NCI-H2196 treated with DMSO at 0.1 percent for 48 hours (cell line): Measurements from ENCODE around the gene RNASE12.
"Not testable (repeated sequence)": the region's sequence is repeated elsewhere in the genome, so short reads cannot be mapped to it uniquely, and the experiment has no call there.

Experiments
- DNase-seq: peaks from one replicate; lab custom pipeline; 2025; ENCODE audit not compliant: unreplicated experiment; lab: John Stamatoyannopoulos, UW

Gene RNASE12

GRCh38 chr14:20591235-20591634 lies at the start of gene RNASE12:
RNASE12 (minus strand) TSS chr14:20591376; CDS start chr14:20590723, 653 bp downstream.
- no peak for DNase-seq

- no peak for DNase-seq
Measured at GRCh38 chr14:20632831-20633691, 41.9 kb upstream of the RNASE12 start.

- no peak for DNase-seq
Measured at GRCh38 chr14:20632448-20632830, 41.3 kb upstream of the RNASE12 start.

- no peak for DNase-seq
Measured at GRCh38 chr14:20631880-20632389, 40.8 kb upstream of the RNASE12 start.

- no peak for DNase-seq
Measured at GRCh38 chr14:20631023-20631879, 40.1 kb upstream of the RNASE12 start.

GRCh38 chr14:20630340-20631022 lies 39.3 kb upstream of the RNASE12 start:
- no peak for DNase-seq

GRCh38 chr14:20628063-20628854 lies 37.1 kb upstream of the RNASE12 start:
- DNase-seq: no peak

- DNase-seq: no peak
Measured at GRCh38 chr14:20627346-20628027, 36.3 kb upstream of the RNASE12 start.

GRCh38 chr14:20626274-20626673 lies 35.1 kb upstream of the RNASE12 start:
- no peak for DNase-seq

GRCh38 chr14:20624495-20625070 lies 33.4 kb upstream of the RNASE12 start:
- no peak for DNase-seq

- DNase-seq: no peak
Measured at GRCh38 chr14:20623798-20624197, 32.6 kb upstream of the RNASE12 start.

- no peak for DNase-seq
Measured at GRCh38 chr14:20622816-20623291, 31.7 kb upstream of the RNASE12 start.

GRCh38 chr14:20620798-20621478 lies 29.8 kb upstream of the RNASE12 start:
- DNase-seq: no peak

GRCh38 chr14:20619688-20620087 lies 28.5 kb upstream of the RNASE12 start:
- DNase-seq: not testable (repeated sequence)

- DNase-seq: no peak
Measured at GRCh38 chr14:20618271-20618749, 27.1 kb upstream of the RNASE12 start.

- no peak for DNase-seq
Measured at GRCh38 chr14:20617138-20618003, 26.2 kb upstream of the RNASE12 start.

- DNase-seq: no peak
Measured at GRCh38 chr14:20615996-20616395, 24.8 kb upstream of the RNASE12 start.
